Tibial nerve (tissue), 4 donors: ENCODE results near the gene GABRR1. TPM values are rescaled to one million over a fixed set of nuclear protein-coding genes. Genes with fewer than 3 reads are reported as not detected.

Experiments
- DNase-seq, 2 donors: peaks; one replicate each; pipeline ENCODE4 v3.0.0-alpha.2; 2019; ENCODE audit warnings: low spot score in 2 of 2
- H3K27ac ChIP-seq, 4 donors: fragments of 200-600 bp; sonication (generic) in 3 of 4; one replicate each; pipeline ENCODE4 v1.5.1; 2017 to 2019; ENCODE audit warnings: mild to moderate bottlenecking in 1 of 4
- H3K27me3 ChIP-seq, 2 donors: fragments of 200-600 bp; sonication (generic) in 1 of 2; one replicate each; pipeline versions ENCODE4 v1.5.1 to v1.6.0; 2017 to 2019
- H3K36me3 ChIP-seq, 3 donors: fragments of 200-600 bp; sonication (generic); one replicate each; pipeline ENCODE4 v1.5.1; 2018 to 2019
- H3K4me1 ChIP-seq, 4 donors: fragments of 200-600 bp; sonication (generic) in 3 of 4; one replicate each; pipeline ENCODE4 v1.5.1; 2017 to 2019
- H3K4me3 ChIP-seq, 4 donors: fragments of 200-600 bp; sonication (generic) in 3 of 4; one replicate each; pipeline ENCODE4 v1.5.1; 2017 to 2019; ENCODE audit warnings: mild to moderate bottlenecking in 1 of 4, moderate library complexity in 1 of 4
- H3K9me3 ChIP-seq, 4 donors: fragments of 200-600 bp; sonication (generic) in 3 of 4; one replicate each; pipeline ENCODE4 v1.5.1; 2017 to 2019
- EP300 ChIP-seq, 2 donors: sonication (generic); formaldehyde crosslinking; IDR thresholded peaks; one replicate each; pipeline ENCODE4 v1.6.1; 2017; ENCODE audit warnings: antibody characterized with exemption in 2 of 2, mild to moderate bottlenecking in 1 of 2
- POLR2A ChIP-seq, 2 donors: fragments of 450-650 bp; IDR thresholded peaks; one replicate each; pipeline ENCODE4 v1.6.1; 2017; ENCODE audit warnings: antibody characterized with exemption in 2 of 2, mild to moderate bottlenecking in 2 of 2, moderate library complexity in 2 of 2
- WGBS, 2 donors: methylation state at CpG; one replicate each; pipeline ENCODE4 v1.1.5; 2018; 5-methylcytosine and 5-hydroxymethylcytosine counted together
- total RNA-seq, 4 donors: library from RNA; depleted of rRNA; stranded (reverse); fragments of >200 nt; gene quantifications; one replicate each; pipeline ENCODE4 v1.1.0, GENCODE V29; 2016
- TF ChIP-seq, protein P1 (sequence below), 5 experiments: fragments of 200-600 bp in 3 of 5; fragments of 450-650 bp in 2 of 5; sonication (generic) in 3 of 5; IDR thresholded peaks; one replicate each; pipeline ENCODE4 v1.5.1; 2016 to 2019; ENCODE audit warnings: antibody characterized with exemption in 5 of 5, mild to moderate bottlenecking in 3 of 5, moderate library complexity in 2 of 5

The GABRR1 gene
- total RNA-seq, 4 donors from 2014 or later = not detected

DNA sequence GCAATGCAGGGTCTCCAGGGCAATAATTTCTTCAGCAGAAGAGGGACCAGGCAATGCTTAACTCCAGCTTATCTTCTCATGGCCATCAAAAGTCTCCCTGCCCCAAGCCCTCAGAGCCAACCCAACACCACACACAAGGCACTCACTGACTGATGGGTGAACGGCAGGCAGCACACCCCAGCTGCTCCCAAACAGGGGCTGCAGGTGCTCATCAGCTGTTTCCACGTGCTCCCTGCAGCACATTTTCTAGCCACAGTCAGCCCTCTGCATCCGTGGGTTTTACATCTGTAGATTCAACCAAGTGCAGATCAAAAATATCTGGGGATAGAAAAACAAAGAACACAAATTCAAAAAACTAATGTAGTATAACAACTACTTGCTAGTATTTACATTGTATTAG lies 4.0 kb upstream of the GABRR1 start:
- no peaks in the 10 kb centered on the region for H3K27me3 ChIP-seq
- TF ChIP-seq, protein P1, sequence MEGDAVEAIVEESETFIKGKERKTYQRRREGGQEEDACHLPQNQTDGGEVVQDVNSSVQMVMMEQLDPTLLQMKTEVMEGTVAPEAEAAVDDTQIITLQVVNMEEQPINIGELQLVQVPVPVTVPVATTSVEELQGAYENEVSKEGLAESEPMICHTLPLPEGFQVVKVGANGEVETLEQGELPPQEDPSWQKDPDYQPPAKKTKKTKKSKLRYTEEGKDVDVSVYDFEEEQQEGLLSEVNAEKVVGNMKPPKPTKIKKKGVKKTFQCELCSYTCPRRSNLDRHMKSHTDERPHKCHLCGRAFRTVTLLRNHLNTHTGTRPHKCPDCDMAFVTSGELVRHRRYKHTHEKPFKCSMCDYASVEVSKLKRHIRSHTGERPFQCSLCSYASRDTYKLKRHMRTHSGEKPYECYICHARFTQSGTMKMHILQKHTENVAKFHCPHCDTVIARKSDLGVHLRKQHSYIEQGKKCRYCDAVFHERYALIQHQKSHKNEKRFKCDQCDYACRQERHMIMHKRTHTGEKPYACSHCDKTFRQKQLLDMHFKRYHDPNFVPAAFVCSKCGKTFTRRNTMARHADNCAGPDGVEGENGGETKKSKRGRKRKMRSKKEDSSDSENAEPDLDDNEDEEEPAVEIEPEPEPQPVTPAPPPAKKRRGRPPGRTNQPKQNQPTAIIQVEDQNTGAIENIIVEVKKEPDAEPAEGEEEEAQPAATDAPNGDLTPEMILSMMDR (IDR thresholded peaks at IDR 0.05) = no peak
- TF ChIP-seq POLR2A (IDR thresholded peaks at IDR 0.05) (no peak), EP300 (IDR thresholded peaks at IDR 0.05) (no peak)
- WGBS, 2 donors = 74 to 85% methylated on average over 3 of the region's 3 CpGs
- H3K27ac ChIP-seq = no peak overlapping the region
- H3K9me3 ChIP-seq = no peaks in the 10 kb centered on the region
- H3K4me1 ChIP-seq = peaks cover 0 to 26% (median 0%) of the 10 kb centered on the region in 4 donors
- no peak overlapping the region for H3K4me3 ChIP-seq
- H3K36me3 ChIP-seq = no peaks in the 10 kb centered on the region
- DNase-seq = no peak

DNA sequence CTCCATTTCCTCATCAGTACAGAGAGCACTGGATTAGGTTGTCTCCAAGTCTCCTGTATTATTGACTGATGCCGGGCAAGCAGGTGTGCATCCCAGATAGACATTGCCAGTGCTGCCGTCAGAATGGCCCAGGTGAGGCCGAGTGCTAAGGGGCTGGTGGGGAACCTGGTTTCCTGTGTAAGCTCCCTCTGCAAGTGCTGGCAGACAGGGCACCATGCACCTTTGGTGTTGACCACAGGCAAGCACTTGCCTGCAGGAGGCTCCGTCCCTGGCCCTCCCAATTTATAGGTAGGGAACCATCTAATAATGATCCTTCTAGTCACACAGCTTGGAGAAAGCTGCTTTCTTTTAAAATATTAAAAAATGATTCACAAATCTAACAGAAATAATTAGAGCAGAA lies 747 bp downstream of the GABRR1 start:
- DNase-seq = no peak
- peaks cover 0 to 13% (median 0%) of the 10 kb centered on the region in 4 donors for H3K4me1 ChIP-seq
- H3K27me3 ChIP-seq = no peaks in the 10 kb centered on the region
- H3K4me3 ChIP-seq = no peak overlapping the region
- H3K36me3 ChIP-seq = no peaks in the 10 kb centered on the region
- H3K27ac ChIP-seq = no peak overlapping the region
- TF ChIP-seq, protein P1 (IDR thresholded peaks at IDR 0.05) = no peak
- TF ChIP-seq EP300 (IDR thresholded peaks at IDR 0.05) (no peak), POLR2A (IDR thresholded peaks at IDR 0.05) (no peak)
- WGBS, 2 donors = 81 to 85% methylated on average over 4 of the region's 4 CpGs
- no peaks in the 10 kb centered on the region for H3K9me3 ChIP-seq

DNA sequence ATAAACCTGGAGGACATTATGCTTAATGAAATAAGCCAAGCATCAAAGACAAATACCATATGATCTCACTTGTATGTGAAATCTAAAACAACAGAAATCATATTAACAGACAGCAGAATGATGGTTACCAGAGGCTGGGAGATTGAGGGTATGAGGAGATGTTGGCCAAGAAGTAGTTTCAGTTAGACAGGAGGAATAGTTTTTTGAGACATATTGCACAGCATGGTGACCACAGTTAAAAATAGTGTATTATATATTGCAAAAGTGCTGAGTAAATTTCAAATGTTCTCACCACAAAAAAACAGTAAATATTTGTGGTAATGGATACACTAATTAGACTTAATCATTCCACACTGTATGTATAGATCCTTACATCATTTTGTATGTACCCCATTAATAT lies 1.8 kb downstream of the GABRR1 start:
- Histone ChIP-seq H3K27me3 (no peaks in the 10 kb centered on the region), H3K27ac (no peak overlapping the region), H3K9me3 (no peaks in the 10 kb centered on the region), H3K4me1 (peaks cover 0 to 13% (median 0%) of the 10 kb centered on the region in 4 donors), H3K4me3 (no peak overlapping the region), H3K36me3 (no peaks in the 10 kb centered on the region)
- DNase-seq = no peak
- TF ChIP-seq, protein P1 (IDR thresholded peaks at IDR 0.05) = no peak
- TF ChIP-seq EP300 (IDR thresholded peaks at IDR 0.05) (no peak), POLR2A (IDR thresholded peaks at IDR 0.05) (no peak)

DNA sequence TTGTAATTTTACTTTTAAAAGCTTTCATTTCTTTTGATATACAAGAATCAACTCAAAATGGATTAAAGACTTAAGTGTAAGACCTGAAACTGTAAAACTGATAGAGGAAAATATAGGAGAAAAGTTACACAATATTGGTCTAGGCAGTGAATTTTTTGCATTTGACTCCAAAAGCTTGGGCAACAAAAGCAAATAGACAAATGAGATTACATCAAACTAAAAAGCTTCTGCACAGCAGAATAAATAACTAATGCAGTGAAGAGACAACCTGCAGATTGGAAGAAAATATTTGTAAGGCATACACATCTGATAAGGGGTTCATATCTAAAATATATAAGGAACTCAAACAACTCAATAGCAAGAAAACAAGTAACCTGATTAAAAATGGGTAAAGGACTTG lies 3.0 kb downstream of the GABRR1 start:
- H3K36me3 ChIP-seq = no peaks in the 10 kb centered on the region
- H3K4me1 ChIP-seq = peaks cover 0 to 13% (median 0%) of the 10 kb centered on the region in 4 donors
- H3K4me3 ChIP-seq = no peak overlapping the region
- no peaks in the 10 kb centered on the region for H3K27me3 ChIP-seq
- TF ChIP-seq, protein P1 (IDR thresholded peaks at IDR 0.05) = no peak
- TF ChIP-seq EP300 (IDR thresholded peaks at IDR 0.05) = no peak
- TF ChIP-seq POLR2A (IDR thresholded peaks at IDR 0.05) = no peak
- no peaks in the 10 kb centered on the region for H3K9me3 ChIP-seq
- DNase-seq = no peak
- no peak overlapping the region for H3K27ac ChIP-seq

DNA sequence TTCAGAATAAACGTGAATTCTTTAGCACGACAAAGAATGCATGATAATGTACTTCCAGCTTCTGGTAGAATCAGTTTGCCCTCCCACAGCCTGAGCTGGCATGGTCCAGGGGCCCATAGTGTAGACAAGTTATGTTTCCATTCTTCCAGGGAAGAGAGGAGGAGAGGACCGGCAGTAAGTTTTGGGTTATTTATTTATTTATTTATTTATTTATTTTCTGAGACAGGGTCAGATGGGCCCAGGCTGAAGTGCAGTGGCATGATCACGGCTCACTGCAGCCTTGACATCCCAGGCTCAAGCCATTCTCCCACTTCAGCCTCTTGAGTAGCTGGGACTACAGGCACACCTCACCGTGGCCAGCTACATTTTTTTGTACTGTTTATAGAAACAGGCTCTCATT lies 4.7 kb downstream of the GABRR1 start:
- no peaks in the 10 kb centered on the region for H3K27me3 ChIP-seq
- peaks cover 0 to 7% (median 0%) of the 10 kb centered on the region in 4 donors for H3K4me1 ChIP-seq
- 63 to 67% methylated on average over 5 of the region's 5 CpGs for WGBS, 2 donors
- H3K36me3 ChIP-seq = no peaks in the 10 kb centered on the region
- H3K9me3 ChIP-seq = no peaks in the 10 kb centered on the region
- no peak for DNase-seq
- H3K4me3 ChIP-seq = no peak overlapping the region
- TF ChIP-seq POLR2A (IDR thresholded peaks at IDR 0.05) (no peak), EP300 (IDR thresholded peaks at IDR 0.05) (no peak)
- TF ChIP-seq, protein P1 (IDR thresholded peaks at IDR 0.05) = no peak
- H3K27ac ChIP-seq = no peak overlapping the region
